ENCODE results near the gene TRIM2.

TRIM2 gene

DNA sequence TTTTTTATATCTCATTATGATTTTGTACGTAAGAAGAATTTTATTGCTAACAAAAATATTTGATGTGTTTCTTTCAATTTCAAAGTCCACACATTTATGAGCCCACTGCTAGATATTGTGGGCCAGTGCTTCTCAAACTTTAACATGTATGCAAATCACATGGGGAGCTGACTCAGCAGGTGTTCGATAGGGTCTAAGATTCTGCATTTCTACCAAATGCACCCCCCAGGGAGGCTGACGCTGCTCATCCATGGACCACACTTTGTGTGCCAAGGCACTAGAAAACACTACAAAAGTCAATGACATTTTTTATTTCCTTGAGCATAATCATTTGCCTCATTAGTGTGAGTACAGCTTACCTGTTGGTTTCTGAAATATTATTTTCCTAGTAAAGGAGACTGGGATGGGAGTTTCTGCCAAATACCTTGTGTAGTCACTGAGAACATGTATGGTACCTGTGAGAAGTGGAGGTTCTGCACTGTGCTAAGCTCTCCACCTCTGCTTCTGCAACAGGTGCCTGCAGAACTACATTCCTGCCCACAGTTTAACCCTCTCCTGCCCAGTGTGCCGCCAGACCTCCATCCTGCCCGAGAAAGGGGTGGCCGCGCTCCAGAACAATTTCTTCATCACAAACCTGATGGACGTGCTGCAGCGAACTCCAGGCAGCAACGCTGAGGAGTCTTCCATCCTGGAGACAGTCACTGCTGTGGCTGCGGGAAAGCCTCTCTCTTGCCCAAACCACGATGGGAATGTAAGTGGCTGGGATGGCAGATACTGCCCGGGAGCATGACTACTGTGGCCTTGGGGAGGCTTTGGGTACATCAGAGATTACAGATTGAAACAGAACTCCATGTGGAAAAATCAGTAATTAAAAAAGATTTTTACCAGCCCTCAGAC lies 71.4 kb downstream of the TRIM2 start:
- DNase-seq (ENCODE audit: low read depth in 2 of 2) = no peak

DNA sequence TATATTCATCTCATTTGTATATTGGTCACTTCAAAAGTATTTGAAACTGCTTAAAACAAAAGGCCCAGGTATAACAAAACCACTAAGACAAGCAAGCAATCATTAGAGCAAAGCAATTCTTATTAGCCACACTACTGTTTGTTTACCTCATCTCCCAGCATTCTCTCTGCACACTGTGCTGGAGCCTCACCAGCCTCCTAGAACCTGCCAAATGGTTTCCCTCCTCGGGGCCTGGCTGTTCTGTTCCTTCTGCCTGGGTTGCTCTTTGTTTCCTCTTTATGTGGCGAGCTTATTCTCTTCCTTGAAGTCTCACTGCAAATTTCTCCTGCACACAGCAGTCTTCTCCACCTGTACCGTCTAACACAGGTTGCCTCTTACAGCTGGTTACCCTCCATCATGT lies 72.7 kb downstream of the TRIM2 start:
- TF ChIP-seq, protein P1, sequence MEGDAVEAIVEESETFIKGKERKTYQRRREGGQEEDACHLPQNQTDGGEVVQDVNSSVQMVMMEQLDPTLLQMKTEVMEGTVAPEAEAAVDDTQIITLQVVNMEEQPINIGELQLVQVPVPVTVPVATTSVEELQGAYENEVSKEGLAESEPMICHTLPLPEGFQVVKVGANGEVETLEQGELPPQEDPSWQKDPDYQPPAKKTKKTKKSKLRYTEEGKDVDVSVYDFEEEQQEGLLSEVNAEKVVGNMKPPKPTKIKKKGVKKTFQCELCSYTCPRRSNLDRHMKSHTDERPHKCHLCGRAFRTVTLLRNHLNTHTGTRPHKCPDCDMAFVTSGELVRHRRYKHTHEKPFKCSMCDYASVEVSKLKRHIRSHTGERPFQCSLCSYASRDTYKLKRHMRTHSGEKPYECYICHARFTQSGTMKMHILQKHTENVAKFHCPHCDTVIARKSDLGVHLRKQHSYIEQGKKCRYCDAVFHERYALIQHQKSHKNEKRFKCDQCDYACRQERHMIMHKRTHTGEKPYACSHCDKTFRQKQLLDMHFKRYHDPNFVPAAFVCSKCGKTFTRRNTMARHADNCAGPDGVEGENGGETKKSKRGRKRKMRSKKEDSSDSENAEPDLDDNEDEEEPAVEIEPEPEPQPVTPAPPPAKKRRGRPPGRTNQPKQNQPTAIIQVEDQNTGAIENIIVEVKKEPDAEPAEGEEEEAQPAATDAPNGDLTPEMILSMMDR (IDR thresholded peaks at IDR 0.05; ENCODE audit: low read depth, low read length) = no peak
- DNase-seq (ENCODE audit: low read depth in 2 of 2) = no peak
- no peak overlapping the region for H3K4me3 ChIP-seq (replicated peaks in 1 of 2; ENCODE audit: low read depth in 2 of 2, low read length in 2 of 2)

More for the DNA sequence above, 71.4 kb downstream of the TRIM2 start:
- no peak overlapping the region for H3K4me3 ChIP-seq (replicated peaks in 1 of 2; ENCODE audit: low read depth in 2 of 2, low read length in 2 of 2)
- TF ChIP-seq, protein P1 (IDR thresholded peaks at IDR 0.05; ENCODE audit: low read depth, low read length) = no peak

DNA sequence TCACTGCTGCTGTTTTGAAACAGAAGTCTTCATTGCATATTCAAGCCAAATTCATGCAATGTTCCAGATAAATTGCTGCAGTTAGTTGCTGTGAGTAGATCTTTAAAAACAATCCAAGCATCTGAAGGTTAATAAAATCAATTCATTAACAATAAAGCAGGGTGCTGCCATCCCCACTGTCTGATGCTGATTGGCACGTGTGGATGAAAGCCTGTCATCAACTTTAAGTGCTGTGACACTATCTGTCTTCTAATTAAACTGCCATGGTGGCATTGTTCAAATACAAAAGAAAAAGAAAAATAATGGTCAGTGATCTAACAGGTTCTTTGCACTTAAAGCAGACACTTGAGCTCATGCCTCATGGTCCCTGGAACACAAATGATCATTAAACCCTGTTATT lies 77.2 kb downstream of the TRIM2 start:
- no peak overlapping the region for H3K4me3 ChIP-seq (replicated peaks in 1 of 2; ENCODE audit: low read depth in 2 of 2, low read length in 2 of 2)
- no peak for DNase-seq (ENCODE audit: low read depth in 2 of 2)
- TF ChIP-seq, protein P1 (IDR thresholded peaks at IDR 0.05; ENCODE audit: low read depth, low read length) = no peak

DNA sequence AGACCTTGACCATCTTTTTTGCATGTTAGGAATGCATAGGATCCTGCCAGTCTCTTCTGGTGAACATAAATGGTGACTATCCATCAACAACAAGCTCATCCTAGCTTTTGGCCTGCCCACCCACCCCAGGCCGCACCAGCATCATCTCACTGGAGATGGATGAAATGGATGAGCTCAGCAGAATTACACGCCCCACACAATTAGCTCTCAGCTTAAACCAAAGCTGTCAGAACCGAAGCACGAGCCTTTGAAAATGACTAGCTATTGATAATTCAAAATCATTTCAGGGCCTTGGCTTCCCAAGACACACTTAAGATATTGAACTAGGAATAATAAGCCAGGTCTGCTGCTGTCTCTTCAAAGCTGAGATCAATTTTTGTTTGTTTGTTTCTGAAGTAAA lies 77.8 kb downstream of the TRIM2 start:
- no peak for DNase-seq (ENCODE audit: low read depth in 2 of 2)
- TF ChIP-seq, protein P1 (IDR thresholded peaks at IDR 0.05; ENCODE audit: low read depth, low read length) = no peak

DNA sequence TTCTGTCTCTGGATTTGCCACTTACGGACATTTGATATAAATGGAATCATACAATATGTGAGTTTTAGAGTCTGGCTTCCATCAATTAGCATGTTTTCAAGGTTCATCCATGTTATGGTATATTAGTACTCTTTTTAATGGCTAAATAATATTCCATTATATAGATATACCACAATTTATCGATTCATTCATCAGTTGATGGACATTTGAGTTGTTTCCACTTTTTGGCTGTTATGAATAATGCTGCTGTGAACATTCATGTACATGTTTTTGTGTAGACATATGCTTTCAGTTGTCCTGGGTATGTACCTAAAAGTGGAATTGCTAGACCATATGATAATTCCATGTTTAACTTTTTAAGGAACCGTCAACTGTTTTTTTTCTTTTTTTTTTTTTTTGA lies 79.0 kb downstream of the TRIM2 start:
- no peak overlapping the region for H3K4me3 ChIP-seq (replicated peaks in 1 of 2; ENCODE audit: low read depth in 2 of 2, low read length in 2 of 2)
- no peak for DNase-seq (ENCODE audit: low read depth in 2 of 2)
- TF ChIP-seq, protein P1 (IDR thresholded peaks at IDR 0.05; ENCODE audit: low read depth, low read length) = no peak

More for the DNA sequence above, 77.8 kb downstream of the TRIM2 start:
- H3K4me3 ChIP-seq (replicated peaks in 1 of 2; ENCODE audit: low read depth in 2 of 2, low read length in 2 of 2) = no peak overlapping the region

DNA sequence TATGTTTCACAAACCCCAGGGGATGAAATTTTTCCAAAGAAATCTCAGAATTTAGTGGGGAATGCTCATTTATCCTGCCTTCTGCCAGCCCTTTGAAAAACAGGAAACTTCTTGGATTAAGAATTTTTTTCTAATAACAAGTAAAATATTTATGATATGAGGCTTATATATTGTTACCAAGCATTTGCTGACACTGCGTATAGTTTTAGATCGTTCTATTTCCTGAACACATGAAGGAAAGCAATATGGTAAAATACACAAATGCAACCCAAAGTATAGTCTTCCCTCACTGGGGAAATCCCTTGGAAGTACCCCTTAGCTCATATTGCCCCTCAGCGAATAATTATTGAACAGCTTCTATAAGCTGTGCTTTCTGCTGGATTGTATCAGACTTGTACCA lies 85.9 kb downstream of the TRIM2 start:
- no peak overlapping the region for H3K4me3 ChIP-seq (replicated peaks in 1 of 2; ENCODE audit: low read depth in 2 of 2, low read length in 2 of 2)
- TF ChIP-seq, protein P1 (IDR thresholded peaks at IDR 0.05; ENCODE audit: low read depth, low read length) = no peak
- no peak for DNase-seq (ENCODE audit: low read depth in 2 of 2)

Measured in cardiac fibroblast (primary cell).